Measurements from ENCODE around the gene CTIF. TPM values are rescaled to one million over a fixed set of nuclear protein-coding genes. Genes with fewer than 3 reads are reported as not detected.
A peak's percentile ranks its signal among the peaks of the same experiment; 100 is the strongest.

Gene CTIF
- polyA plus RNA-seq, 1 donor: 15.0 TPM

- Histone ChIP-seq H3K4me3 (ENCODE audit: low read length) (no peak overlapping the region), H3K27me3 (ENCODE audit: control insufficient read depth, insufficient read depth, low read length) (no peaks in the 10 kb centered on the region), H3K27ac (ENCODE audit: low read length) (no peak overlapping the region), H3K36me3 (ENCODE audit: control insufficient read depth, insufficient read depth, low read length) (no peaks in the 10 kb centered on the region), H3K9me3 (ENCODE audit: control insufficient read depth, low read depth, low read length) (no peaks in the 10 kb centered on the region), H3K4me1 (ENCODE audit: control insufficient read depth, insufficient read depth, low read length) (peaks cover 16% of the 10 kb centered on the region)
- WGBS (ENCODE audit: insufficient coverage, low lambda C conversion rate): no CpG with 5 or more reads among the region's 9 CpGs
- DNase-seq: no peak
Observed at GRCh38 chr18:48896875-48897511, 358.2 kb downstream of the CTIF start.

GRCh38 chr18:48897531-48897930 is 358.7 kb downstream of the CTIF start:
- Histone ChIP-seq H3K27ac (ENCODE audit: low read length) (no peak overlapping the region), H3K4me3 (ENCODE audit: low read length) (no peak overlapping the region), H3K4me1 (ENCODE audit: control insufficient read depth, insufficient read depth, low read length) (peaks cover 22% of the 10 kb centered on the region), H3K9me3 (ENCODE audit: control insufficient read depth, low read depth, low read length) (no peaks in the 10 kb centered on the region), H3K27me3 (ENCODE audit: control insufficient read depth, insufficient read depth, low read length) (no peaks in the 10 kb centered on the region), H3K36me3 (ENCODE audit: control insufficient read depth, insufficient read depth, low read length) (no peaks in the 10 kb centered on the region)
- WGBS (ENCODE audit: insufficient coverage, low lambda C conversion rate): no CpG with 5 or more reads among the region's 5 CpGs
- DNase-seq: no peak

- 83% methylated on average over 2 of the region's 4 CpGs for WGBS (ENCODE audit: insufficient coverage, low lambda C conversion rate)
- Histone ChIP-seq H3K27ac (ENCODE audit: low read length) (no peak overlapping the region), H3K9me3 (ENCODE audit: control insufficient read depth, low read depth, low read length) (no peaks in the 10 kb centered on the region), H3K36me3 (ENCODE audit: control insufficient read depth, insufficient read depth, low read length) (no peaks in the 10 kb centered on the region), H3K4me1 (ENCODE audit: control insufficient read depth, insufficient read depth, low read length) (peaks cover 20% of the 10 kb centered on the region), H3K27me3 (ENCODE audit: control insufficient read depth, insufficient read depth, low read length) (no peaks in the 10 kb centered on the region), H3K4me3 (ENCODE audit: low read length) (no peak overlapping the region)
- DNase-seq: no peak
Observed at GRCh38 chr18:48898521-48898920, 359.7 kb downstream of the CTIF start.

DNA sequence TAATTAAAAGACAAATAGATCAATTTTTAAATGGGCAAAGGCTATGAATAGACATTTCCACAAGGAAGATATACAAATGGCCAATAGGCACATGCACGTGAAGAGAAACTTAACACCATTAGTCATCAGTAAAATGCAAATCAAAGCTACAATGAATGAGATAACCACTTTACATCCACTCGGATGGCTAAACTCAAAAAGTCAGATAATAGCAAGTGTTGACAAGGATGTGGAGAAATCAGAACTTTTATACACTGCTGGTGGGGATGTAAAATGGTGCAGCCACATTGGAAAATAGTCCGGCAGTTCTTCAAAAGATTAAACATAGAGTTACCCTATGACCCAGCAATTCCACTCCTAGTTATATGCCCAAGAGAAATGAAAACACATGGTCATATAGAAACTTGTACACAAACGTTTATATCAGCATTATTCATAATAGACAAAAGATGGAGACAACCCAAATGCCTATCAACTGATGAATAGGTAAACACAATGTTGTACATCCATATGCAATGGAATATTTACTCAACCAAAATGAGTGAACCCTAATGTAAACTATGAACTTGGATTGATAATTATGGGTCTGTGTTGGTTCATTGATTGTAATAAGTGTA is 360.8 kb downstream of the CTIF start:
- peaks cover 13% of the 10 kb centered on the region for H3K4me1 ChIP-seq (ENCODE audit: control insufficient read depth, insufficient read depth, low read length)
- no peaks in the 10 kb centered on the region for H3K27me3 ChIP-seq (ENCODE audit: control insufficient read depth, insufficient read depth, low read length)
- no CpG with 5 or more reads among the region's 4 CpGs for WGBS (ENCODE audit: insufficient coverage, low lambda C conversion rate)
- no peak overlapping the region for H3K27ac ChIP-seq (ENCODE audit: low read length)
- H3K36me3 ChIP-seq (ENCODE audit: control insufficient read depth, insufficient read depth, low read length): no peaks in the 10 kb centered on the region
- H3K4me3 ChIP-seq (ENCODE audit: low read length): no peak overlapping the region
- DNase-seq: no peak
- H3K9me3 ChIP-seq (ENCODE audit: control insufficient read depth, low read depth, low read length): peaks cover 3% of the 10 kb centered on the region

GRCh38 chr18:48900469-48900868 is 361.6 kb downstream of the CTIF start:
- Histone ChIP-seq H3K36me3 (ENCODE audit: control insufficient read depth, insufficient read depth, low read length) (no peaks in the 10 kb centered on the region), H3K4me1 (ENCODE audit: control insufficient read depth, insufficient read depth, low read length) (peaks cover 13% of the 10 kb centered on the region), H3K27ac (ENCODE audit: low read length) (no peak overlapping the region), H3K4me3 (ENCODE audit: low read length) (no peak overlapping the region), H3K9me3 (ENCODE audit: control insufficient read depth, low read depth, low read length) (peaks cover 11% of the 10 kb centered on the region), H3K27me3 (ENCODE audit: control insufficient read depth, insufficient read depth, low read length) (no peaks in the 10 kb centered on the region)
- no peak for DNase-seq
- 100% methylated on average over 1 of the region's 1 CpG for WGBS (ENCODE audit: insufficient coverage, low lambda C conversion rate)

GRCh38 chr18:48901145-48902022 is 362.6 kb downstream of the CTIF start:
- Histone ChIP-seq H3K27ac (ENCODE audit: low read length) (no peak overlapping the region), H3K36me3 (ENCODE audit: control insufficient read depth, insufficient read depth, low read length) (no peaks in the 10 kb centered on the region), H3K27me3 (ENCODE audit: control insufficient read depth, insufficient read depth, low read length) (no peaks in the 10 kb centered on the region), H3K4me1 (ENCODE audit: control insufficient read depth, insufficient read depth, low read length) (peaks cover 13% of the 10 kb centered on the region), H3K4me3 (ENCODE audit: low read length) (no peak overlapping the region), H3K9me3 (ENCODE audit: control insufficient read depth, low read depth, low read length) (peaks cover 12% of the 10 kb centered on the region)
- DNase-seq: no peak
- no CpG with 5 or more reads among the region's 4 CpGs for WGBS (ENCODE audit: insufficient coverage, low lambda C conversion rate)

- Histone ChIP-seq H3K4me1 (ENCODE audit: control insufficient read depth, insufficient read depth, low read length) (peaks cover 13% of the 10 kb centered on the region), H3K27me3 (ENCODE audit: control insufficient read depth, insufficient read depth, low read length) (no peaks in the 10 kb centered on the region), H3K27ac (ENCODE audit: low read length) (peak overlapping the region; percentile 56), H3K36me3 (ENCODE audit: control insufficient read depth, insufficient read depth, low read length) (no peaks in the 10 kb centered on the region), H3K4me3 (ENCODE audit: low read length) (no peak overlapping the region), H3K9me3 (ENCODE audit: control insufficient read depth, low read depth, low read length) (peaks cover 12% of the 10 kb centered on the region)
- WGBS (ENCODE audit: insufficient coverage, low lambda C conversion rate): no CpG with 5 or more reads among the region's 27 CpGs
- peak; percentile 81 to 92 for DNase-seq
Observed at GRCh38 chr18:48902023-48902855, 363.4 kb downstream of the CTIF start.

- Histone ChIP-seq H3K27ac (ENCODE audit: low read length) (no peak overlapping the region), H3K4me1 (ENCODE audit: control insufficient read depth, insufficient read depth, low read length) (peaks cover 13% of the 10 kb centered on the region), H3K9me3 (ENCODE audit: control insufficient read depth, low read depth, low read length) (peaks cover 12% of the 10 kb centered on the region), H3K27me3 (ENCODE audit: control insufficient read depth, insufficient read depth, low read length) (no peaks in the 10 kb centered on the region), H3K4me3 (ENCODE audit: low read length) (no peak overlapping the region), H3K36me3 (ENCODE audit: control insufficient read depth, insufficient read depth, low read length) (no peaks in the 10 kb centered on the region)
- WGBS (ENCODE audit: insufficient coverage, low lambda C conversion rate): no CpG with 5 or more reads among the region's 8 CpGs
- DNase-seq: no peak
Observed at GRCh38 chr18:48902856-48903601, 364.2 kb downstream of the CTIF start.

DNA sequence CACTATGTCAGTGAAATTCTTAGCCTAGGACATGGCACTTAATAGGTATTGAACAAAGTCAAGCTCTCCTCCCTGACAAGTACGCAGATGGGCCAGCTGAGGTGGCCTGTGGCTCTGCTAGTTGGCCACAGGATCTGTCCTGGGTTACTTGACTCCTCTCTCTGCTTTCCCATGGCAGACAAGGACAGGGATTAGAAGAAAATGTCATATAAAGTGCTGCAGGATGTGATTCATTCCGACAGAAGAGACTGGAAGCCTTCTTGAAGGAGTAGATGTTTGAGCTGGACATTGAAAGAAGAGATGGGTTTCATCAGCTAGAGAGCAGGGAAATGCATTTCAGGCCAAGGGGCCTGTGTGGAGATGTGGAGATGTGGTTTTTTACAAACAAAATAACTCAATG is 365.3 kb downstream of the CTIF start:
- no peak for DNase-seq
- H3K36me3 ChIP-seq (ENCODE audit: control insufficient read depth, insufficient read depth, low read length): no peaks in the 10 kb centered on the region
- H3K27me3 ChIP-seq (ENCODE audit: control insufficient read depth, insufficient read depth, low read length): no peaks in the 10 kb centered on the region
- H3K4me1 ChIP-seq (ENCODE audit: control insufficient read depth, insufficient read depth, low read length): peaks cover 13% of the 10 kb centered on the region
- peaks cover 12% of the 10 kb centered on the region for H3K9me3 ChIP-seq (ENCODE audit: control insufficient read depth, low read depth, low read length)
- H3K27ac ChIP-seq (ENCODE audit: low read length): no peak overlapping the region
- H3K4me3 ChIP-seq (ENCODE audit: low read length): no peak overlapping the region
- no CpG with 5 or more reads among the region's 2 CpGs for WGBS (ENCODE audit: insufficient coverage, low lambda C conversion rate)

Data from large intestine (tissue), 3 donors.